Spleen (tissue), 7 donors: Measurements from ENCODE around the gene KIAA0040.

Source experiments
- CTCF ChIP-seq, 11 experiments: fragments of 200-600 bp in 7 of 11; fragments of 450-650 bp in 4 of 11; sonication (generic) in 4 of 11; IDR thresholded peaks in 8 of 11; conservative IDR thresholded peaks in 3 of 11; 1 replicate in 7 of 11; 2 replicates in 4 of 11; pipeline versions ENCODE4 v1.4.0 to v1.8.0; 2016 to 2021; ENCODE audit warnings: antibody characterized with exemption in 11 of 11, inconsistent platforms in 4 of 11, mild to moderate bottlenecking in 1 of 11
- POLR2A ChIP-seq, 3 donors: fragments of 450-650 bp; IDR thresholded peaks; one replicate each; pipeline ENCODE4 v1.5.1; 2017; ENCODE audit warnings: antibody characterized with exemption in 3 of 3, mild to moderate bottlenecking in 1 of 3
- donor health status: DM: no; HTN: no; CAD: no; lungs with moderate emphysema.
- donor health status: DM: no; HTN: no; CAD: no.
- donor health status: DM: no; HTN: no; CAD: no.

GRCh38 chr1:175197531-175197930, 5.0 kb upstream of the KIAA0040 start:
- no peak for TF ChIP-seq POLR2A (IDR thresholded peaks at IDR 0.05)
- no peak for TF ChIP-seq CTCF (IDR thresholded peaks at IDR 0.05 in 8 of 11, conservative IDR thresholded peaks at IDR 0.05 in 3 of 11)
